GM12874 (cell line): Measurements from ENCODE around the gene NHSL1.

Source experiments
- TF ChIP-seq, protein P1 (sequence below): IDR thresholded peaks from 2 replicates; pipeline ENCODE4 v1.5.1; 2011; ENCODE audit warnings: low read depth, mild to moderate bottlenecking, control low read depth, low read length, moderate library complexity; ENCODE audit not compliant: insufficient read depth

NHSL1 gene

DNA sequence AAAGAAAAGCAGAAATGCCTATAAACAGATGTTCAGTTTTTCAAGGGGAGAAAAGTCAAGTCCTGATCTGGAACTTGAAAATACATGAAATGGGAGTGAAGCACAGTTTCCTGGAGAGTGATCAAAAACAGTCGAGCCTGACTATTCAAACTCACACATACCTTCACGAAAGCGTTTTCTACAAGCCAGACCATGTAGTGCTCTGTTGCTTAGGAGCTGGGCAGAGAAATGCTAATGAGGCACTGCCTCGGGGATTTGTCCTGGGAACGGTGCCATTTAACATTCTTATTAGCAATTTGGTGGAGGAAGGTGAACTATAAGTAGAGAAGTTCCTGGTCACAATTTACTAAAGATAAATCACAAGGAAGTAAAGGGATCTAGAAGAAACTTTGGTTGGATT lies 5.9 kb downstream of the NHSL1 start:
- TF ChIP-seq, protein P1, sequence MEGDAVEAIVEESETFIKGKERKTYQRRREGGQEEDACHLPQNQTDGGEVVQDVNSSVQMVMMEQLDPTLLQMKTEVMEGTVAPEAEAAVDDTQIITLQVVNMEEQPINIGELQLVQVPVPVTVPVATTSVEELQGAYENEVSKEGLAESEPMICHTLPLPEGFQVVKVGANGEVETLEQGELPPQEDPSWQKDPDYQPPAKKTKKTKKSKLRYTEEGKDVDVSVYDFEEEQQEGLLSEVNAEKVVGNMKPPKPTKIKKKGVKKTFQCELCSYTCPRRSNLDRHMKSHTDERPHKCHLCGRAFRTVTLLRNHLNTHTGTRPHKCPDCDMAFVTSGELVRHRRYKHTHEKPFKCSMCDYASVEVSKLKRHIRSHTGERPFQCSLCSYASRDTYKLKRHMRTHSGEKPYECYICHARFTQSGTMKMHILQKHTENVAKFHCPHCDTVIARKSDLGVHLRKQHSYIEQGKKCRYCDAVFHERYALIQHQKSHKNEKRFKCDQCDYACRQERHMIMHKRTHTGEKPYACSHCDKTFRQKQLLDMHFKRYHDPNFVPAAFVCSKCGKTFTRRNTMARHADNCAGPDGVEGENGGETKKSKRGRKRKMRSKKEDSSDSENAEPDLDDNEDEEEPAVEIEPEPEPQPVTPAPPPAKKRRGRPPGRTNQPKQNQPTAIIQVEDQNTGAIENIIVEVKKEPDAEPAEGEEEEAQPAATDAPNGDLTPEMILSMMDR, result no peak

DNA sequence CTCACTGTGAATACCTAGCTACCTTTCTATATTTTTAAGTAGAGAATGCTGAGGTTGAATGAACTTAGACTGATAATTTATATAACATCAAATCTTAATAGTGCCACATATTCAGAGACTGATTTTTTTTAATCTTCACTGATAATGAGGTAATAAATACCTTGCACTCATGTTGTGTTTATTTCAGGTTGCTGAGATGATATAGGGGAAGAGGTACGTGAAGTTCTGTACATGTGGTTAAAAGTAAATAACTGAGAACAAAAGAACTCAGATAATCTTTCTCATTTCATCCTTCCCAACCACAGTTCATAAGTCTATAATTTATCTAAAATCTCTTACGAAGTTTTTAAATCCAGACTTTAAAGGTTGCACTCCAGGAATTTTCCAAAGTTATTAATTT lies 6.4 kb downstream of the NHSL1 start:
- TF ChIP-seq, protein P1, result no peak

DNA sequence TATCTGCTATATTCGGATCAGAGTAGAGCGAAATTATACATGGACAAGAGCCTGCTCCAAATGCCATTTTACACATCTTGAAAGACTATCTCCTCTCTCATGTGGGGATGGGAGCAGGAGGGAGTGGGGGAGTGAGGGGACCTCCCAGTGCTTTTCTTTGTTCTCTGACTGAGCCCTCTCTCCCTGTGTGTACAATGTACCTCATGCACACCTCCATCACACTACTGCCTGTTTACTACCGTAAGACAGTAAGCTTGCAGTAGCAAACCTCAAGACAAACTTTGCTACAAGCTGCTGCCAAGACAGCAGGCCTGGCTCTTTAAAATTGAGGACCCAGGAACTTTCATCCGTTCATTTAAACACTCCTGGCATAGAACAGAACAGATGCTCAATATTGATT lies 7.2 kb downstream of the NHSL1 start:
- TF ChIP-seq, protein P1, result no peak

DNA sequence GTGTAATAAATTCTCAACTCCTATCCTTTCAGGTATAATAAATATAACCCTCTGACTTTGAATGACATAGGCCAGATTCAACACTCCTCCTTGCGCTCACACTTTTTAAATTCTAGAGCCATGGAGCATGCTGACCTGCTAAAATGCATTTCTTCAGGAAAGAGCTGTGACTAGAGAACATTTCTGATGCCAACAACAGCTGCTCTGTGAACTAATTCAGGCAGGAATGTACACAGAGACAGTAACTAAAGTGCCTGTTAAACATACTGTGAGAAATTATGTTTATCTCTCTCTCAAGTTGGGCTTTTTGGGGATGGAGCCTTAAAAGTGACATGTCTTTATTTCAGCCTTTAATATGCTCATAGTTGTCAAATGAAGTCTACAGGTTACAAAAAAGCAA lies 8.3 kb downstream of the NHSL1 start:
- TF ChIP-seq, protein P1, result no peak

DNA sequence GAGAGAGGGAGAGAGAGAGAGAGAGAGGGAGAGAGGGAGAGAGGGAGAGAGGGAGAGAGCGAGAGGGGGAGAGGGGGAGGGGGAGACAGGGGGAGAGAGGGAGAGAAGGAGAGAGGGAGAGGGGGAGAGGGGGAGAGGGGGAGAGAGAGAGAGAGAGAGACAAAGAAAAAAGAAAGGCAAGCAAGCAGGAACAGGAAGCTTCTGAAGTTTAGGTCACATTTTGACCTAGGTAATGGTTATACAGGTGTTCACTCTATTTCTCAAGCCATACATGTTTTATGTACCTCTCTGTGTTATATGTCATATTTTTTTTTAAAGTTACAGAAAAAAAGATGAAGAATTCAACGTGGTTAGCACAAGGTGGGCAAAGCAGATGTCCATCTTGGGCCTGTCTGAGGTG lies 9.4 kb downstream of the NHSL1 start:
- TF ChIP-seq, protein P1, result no peak

DNA sequence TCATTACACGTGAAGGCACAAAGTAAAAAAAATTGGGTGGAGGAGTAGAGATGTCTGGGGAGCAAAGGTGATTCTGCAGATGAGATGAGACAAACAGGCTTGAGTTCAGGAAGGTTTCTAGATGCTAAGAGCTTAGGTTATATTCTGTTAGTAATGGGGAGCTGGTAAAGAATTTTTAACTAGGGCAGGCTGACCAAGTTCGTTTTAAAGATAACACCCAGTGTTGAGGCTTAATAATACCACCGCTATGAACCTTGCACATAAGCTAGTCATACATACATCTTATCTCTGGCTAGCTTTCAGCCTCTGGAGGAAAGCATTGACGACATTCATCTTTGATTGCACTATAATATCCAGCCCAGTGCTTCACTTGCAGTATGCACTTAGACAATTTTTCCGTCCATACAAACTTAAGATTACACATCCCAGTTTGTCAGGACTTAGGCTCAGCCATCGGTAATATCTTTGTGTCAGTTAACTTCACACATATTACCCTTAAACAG lies 12.1 kb downstream of the NHSL1 start:
- TF ChIP-seq, protein P1, result no peak

DNA sequence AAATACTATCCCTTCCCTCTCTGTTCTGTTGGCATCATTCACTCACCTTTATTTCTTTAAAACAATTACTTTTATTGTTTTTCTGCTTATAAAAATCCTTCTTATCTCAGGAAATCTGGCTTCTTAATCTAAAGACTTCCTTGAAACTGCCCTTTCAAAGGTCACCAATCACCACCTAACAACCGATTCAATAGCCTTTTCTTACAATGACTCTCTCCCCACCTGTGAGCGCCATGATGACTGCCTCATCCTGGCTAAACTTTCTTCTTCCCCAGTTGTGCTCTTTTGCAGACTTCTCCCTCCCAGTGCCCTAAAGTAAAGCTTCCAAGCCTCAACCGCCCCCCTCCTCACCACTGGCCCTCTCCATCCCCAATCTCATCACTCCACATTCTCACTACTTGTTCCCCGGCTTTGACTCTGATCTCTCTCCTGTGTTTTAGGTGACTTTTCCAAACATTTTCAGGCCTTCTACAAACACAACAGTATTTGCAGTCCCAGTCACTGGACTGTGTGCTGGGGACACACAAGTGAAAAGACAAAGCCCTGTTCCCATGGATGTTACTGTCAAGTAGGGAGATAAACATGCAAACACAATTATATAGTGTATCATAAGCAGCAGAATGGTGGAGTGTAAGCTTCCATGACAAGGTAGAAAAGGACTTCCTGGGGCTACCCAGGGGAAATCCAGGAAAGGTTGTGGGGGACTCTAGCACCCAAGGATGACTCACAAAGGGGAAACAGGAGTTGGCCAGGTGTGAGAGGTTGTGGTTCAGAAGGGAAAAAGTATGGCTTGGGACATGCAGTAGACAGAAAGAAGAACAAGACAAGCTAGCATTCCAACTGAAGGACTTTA lies 12.8 kb downstream of the NHSL1 start:
- TF ChIP-seq, protein P1, result no peak
